GM21381 (cell line): Measurements from ENCODE around the gene BACH2.
"Not testable (repeated sequence)": the region's sequence is repeated elsewhere in the genome, so short reads cannot be mapped to it uniquely, and the experiment has no call there.

Experiments
- ATAC-seq: cut with Tn5 transposase; IDR thresholded peaks from one replicate; pipeline ENCODE4 v1.9.1; 2021; ENCODE audit warnings: mild to moderate bottlenecking, moderate library complexity; ENCODE audit not compliant: unreplicated experiment

Gene BACH2

DNA sequence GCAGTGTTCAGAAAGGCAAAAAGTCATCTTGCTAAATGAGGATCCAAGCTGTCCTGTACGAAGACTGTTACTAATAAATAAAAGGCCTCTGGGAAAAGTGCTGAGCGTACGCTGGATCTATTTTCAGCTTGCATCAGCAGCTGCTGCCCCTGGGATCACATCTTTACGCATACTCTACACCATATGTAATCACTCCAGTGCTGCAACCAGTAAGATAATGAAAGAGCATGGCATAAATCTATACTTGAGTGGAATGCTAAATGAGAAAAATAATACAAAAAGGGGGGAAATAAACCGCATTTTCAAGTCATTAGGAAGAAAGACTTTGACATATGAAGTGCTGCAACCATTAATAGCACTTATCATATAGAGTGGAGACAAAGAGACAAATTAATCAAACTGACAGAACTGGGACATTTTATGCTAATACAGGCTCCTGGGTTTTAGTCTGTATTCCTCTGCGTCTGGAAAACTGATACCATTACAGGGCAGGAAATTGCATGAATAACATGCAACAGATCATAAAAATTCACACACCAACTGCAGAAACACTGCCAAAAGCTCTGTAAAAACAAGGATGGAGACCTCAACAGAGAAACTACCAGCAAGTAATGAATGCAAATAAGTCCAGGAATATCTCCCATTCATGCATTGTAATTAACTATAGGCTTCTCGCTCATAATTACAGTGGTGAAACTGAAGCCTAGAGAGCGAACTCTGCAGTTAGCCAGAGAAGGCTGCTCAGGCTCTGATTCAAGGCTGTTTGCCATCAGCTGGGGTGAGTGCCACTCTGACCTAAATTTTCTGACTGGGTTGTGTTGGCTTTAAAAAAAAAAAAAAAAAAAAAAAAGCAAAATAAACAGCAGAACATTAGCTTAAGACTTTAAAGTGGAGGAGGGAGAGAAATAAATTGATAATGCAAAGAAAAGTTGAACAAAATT is 318.6 kb downstream of the BACH2 start:
- ATAC-seq: no peak

DNA sequence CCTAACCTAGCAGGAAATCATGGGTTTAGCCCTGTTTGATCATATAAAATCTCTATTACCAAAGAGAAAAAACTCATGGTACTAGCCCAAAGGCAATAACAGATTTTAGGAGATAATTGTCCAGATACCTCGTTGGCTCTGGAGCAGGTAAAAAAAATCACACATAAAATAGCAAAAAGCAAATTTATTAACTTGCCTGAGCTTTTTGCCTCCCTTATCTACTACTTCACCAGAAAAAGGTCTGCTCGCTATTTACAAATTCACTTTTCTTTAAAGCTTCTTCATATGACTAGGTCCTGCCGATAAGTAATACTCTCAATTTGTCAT is 320.0 kb downstream of the BACH2 start:
- no peak for ATAC-seq

DNA sequence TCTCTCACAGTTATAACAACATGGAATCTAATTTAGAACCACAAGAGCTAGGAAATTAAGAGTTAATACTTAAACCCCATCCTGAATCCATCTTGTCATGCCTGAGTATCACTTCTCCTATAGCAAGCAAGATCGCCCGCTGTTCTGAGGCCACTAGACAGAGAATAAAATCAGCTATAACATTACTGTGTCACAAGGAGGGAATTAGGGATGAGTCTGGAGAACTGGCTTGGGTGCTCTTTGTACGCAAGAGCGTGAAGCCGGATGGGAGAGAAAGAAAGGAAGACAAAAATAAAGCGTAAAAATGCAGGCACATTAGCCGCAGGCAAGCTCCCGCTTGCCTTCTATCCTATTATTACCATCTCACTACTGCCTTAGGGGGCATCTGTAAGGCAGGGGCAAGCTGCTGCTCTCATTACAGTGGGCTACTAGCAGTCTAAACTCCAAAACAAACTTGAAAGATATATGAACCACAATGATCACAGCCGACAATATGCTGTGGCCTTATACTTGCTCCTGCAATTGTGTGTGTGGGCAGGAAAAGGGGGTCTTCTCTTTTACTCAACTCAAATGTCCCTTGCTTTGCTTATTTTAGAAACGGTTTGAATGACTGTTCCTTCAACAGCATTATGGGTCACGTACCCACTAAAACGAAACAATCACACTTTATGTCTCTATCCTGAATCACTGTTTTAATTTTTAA is 320.5 kb downstream of the BACH2 start:
- no peak for ATAC-seq

DNA sequence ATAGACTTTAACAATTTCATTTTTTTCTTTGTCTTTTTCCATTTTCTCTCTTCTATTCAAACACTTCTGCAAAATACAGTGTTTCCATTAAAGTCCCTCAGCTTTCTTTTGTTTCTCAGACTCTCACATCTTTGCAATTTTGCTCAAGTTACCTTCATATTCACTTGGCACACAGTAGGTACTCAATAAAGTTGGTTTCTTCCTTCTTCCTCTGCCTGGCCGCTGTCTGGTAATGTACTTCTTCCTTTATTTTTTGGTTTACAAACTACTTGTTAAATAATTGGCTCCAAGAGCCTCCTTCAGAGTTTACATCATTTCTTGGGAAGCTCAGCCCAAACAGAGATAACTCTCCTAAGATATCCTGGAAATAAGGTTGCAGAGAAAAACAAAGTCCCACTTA is 321.3 kb downstream of the BACH2 start:
- ATAC-seq: no peak

DNA sequence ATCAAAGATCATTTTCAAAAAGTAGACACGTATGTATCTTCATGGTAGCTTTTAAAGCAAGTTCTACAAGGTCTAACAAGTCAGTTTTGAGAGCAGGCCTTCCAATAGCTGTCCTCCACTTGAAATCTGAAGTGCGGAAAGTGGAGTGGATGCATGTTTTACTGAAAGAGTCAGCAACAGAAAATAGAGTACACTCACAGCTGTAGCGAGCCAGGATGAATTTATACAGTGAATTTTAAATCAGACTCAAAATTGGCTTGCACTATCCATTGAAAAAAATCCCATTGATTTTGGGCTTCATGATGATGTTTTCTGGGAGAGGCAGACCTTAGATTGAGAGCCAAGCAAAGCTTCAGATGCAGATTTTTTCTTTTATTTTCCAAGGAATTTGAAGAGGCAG is 321.8 kb downstream of the BACH2 start:
- ATAC-seq: no peak

DNA sequence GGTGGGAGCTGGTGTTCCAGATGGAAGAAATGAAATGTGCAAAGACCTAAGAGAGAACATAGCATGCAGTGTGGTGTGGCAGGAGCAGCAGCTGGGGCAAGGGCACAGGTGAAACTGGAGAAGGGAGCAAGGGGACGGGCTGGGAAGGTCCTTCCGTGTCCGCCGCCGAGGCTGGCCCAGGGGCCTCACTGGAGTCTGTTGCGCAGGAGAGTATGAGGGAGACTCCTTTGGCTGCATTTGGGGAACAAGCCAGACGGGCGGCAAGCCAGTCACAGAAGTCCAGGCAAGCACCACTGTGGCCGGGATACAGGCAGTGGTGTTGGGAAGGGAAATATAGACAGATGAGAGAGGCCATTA is 324.6 kb downstream of the BACH2 start:
- no peak for ATAC-seq

DNA sequence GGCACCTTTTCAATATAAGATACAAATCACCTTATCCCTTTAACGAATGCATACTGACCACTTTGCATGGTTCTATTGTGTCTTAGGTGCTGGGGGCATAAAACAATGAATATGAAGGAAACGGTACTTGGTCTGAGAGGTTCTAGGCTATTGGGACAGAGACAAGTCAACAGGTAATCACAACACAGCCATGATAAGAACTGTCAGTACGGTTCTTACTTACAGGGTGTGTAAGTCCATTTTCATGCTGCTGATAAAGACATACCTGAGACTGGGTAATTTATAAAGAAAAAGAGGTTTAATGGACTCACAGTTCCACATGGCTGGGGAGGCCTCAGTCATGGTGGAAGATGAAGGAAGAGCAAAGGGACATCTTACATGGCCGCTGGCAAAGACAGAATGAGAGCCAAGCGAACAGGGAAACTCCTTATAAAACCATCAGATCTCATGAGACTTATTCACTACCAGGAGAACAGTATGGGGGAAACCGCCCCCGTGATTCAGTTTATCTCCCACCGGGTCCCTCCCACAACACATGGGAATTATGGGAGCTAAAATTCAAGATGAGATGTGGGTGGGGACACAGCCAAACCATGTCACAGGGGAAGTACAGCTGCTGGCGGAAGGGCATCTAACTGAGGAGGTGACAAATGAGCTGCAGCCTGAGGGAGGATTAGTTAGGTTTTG is 325.2 kb downstream of the BACH2 start:
- ATAC-seq: not testable (repeated sequence)

DNA sequence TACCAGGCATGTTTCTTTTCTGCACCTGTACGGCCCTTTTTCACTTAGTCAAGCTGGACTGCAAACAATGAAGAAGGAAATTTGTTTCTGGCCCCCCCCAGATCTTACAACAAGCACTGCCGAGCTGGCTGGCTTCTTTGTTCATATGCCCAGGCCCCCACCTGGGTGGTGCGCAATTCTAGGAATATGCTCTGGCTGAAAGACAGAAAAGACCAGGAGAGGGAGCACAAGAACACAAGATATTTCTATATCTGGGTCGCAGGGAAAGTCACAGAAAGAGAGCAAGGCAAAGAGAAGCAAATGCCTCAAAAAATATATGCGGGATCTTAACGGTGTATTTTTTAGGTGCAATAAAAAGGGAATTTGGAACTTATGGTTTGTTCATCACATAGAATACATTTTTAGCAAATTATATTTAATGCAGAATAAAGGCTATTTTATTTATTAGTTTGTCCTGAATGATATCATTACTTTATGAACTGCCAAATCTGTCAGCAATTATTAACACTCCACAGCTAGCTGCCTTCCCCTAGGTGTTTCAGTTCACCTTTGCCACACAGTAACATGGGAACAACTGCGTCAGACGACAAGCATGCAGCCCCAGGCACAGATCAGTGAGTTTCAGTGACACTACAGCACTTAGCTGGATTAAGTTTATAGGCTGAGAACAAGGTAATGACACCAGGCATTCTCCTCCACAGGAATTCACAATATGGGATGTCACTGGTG is 325.9 kb downstream of the BACH2 start:
- ATAC-seq: no peak

DNA sequence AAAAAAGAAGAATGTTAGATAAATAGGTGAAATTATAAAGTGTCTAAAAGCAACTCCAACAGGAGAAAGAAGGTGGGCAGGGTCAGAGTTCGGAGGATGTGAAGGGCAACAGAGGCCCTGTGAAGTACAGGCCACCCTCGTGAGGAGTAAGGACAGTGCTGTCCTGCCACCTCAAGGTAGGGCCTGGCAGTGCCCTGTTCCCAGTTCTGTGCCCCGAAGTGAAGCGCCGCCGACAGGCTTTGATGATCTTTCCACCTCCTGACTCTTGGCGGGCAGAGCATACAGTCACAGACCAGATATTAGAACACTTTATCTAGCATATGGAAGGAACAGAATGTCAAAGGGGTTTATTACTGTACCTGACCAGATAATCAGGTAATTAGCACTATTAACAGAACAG is 326.6 kb downstream of the BACH2 start:
- no peak for ATAC-seq

DNA sequence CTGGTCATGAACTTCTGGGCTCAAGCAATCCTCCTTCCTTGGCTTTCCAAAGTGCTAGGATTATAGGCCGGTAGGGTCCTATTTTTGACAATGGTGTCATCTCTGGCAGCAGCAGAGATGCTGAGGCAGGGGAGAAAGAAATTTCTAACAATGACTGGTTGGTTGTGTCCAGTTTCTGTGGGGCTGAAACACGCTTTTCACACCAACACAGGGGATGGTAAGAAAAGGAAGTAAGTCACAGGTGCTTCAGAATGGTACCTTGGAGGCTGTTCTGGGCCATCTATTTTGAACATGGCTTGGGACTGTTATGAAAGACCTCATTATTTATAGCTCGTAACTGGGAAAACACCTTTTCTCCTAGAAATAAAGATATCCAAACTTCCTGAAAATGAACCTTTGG is 329.7 kb downstream of the BACH2 start:
- ATAC-seq: no peak

DNA sequence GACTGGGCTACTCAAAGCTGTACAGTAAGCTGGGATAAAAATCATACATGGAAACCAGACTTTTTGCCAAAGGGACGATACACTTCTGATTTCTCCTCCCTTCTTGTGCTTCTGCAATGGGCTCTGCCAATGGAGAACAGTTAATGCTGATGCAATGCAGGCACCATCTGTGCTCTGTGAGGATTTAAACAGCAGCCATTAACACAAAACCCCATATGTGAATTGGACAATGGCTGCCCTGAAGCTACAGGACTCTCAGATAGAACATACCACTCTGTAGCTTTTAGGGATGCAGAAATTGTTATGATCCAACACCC is 330.5 kb downstream of the BACH2 start:
- ATAC-seq: no peak

DNA sequence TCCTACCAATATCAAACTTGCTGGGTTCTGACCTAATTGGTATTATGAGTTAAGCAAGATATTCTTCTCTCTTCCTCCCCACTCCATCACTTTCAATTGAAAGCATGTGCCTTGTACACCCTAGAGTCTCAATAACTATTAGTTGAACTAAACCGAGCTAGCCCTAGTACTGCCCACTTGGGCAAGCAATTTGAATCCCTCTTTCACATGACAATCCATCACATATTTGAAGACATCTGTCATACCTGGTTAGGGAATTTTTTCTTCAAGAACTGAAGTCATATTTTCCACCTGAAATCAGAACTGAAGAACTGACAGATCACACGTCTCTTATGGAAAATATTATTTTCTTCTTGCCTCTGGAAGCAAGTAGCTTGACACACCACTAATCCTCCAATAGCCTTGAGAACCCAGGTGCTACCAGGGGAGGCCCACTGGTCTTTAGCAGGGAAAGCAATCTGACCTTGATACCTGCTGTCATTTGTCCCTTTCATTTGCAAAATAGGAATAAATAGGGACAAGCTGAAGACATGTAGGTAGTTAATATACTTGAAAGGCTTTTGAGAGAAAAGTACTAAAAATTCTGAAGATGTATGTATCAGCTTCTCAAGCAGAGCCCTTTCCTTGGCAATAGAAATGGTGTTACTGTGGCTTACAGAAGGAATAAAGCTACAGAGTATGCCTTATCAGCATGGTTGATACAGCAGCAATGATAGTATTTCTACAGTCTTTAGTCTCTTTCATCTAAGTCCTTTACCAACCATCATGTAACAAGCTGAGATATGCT is 331.0 kb downstream of the BACH2 start:
- ATAC-seq: no peak

DNA sequence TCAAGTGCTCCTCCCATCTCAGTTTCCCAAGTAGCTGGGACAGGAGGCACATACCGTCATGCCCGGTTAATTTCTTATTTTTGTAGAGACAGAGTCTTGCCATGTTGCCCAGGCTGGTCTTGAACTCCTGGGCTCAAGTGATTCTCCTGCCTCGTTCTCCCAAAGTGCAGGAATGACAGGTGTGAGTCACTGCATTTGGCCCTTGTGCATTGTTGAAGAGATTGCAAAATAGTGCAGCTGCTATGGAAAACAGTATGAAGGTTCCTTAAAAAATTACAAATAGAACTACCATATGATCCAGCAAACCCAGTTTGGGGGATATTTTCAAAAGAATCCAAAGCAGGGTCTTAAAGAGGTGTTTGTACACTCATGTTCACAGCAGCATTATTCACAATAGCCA is 333.3 kb downstream of the BACH2 start:
- ATAC-seq: no peak

DNA sequence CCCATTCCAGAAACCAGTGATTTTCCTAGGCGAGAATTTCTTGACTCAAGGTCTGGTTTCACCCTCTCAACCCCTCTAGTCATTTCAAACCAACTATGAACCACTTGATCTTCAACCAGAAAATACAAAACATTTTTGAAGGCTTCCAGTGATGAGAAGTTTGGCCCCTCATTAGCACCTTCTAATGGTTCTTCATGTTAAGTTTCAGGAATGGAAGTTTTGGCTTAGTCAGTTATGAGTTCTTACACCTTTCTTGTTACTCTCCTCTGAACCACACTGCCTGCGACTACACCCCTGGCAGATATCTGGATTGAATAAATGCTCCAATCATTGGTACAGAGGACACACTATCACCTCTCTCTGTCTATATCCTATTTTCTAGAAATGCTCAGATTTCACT is 335.2 kb downstream of the BACH2 start:
- ATAC-seq: no peak

DNA sequence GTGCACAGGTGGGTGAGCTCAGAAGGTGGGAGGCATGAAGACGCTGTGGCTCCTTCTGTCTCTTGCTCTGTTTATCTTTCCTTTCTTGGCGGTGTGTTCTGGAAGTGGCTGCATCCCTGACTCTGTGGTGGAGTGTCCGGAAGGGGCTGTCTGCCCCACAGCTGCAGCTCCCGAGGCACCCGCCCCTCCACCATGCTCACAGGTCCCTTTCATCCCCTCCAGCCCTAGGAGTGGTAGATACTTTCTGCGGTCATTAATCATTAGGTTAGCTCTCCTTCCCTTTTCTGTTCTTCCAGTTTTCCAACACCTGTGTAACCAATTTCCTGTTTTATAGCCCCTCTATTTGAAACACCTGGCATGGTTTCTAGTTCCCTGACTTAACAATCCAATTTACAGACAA is 336.8 kb downstream of the BACH2 start:
- ATAC-seq: no peak

DNA sequence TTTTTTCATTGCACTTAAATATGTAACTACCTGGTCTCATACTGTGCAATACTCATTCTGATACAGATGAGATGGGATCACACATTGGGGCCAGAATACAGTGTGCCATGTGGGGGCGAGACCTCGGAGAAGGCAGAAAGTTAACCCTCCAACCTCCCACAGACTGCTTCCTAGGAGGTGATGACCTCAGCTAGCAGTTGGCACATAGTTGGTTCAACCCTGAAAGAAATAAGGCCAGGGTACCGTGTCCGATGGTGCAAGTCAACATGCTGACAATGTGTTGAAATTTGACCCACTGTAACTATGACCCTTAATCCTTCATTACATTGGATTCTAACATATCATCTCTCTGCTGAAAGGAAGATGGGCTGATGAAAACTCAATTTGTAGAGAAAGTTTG is 340.5 kb downstream of the BACH2 start:
- no peak for ATAC-seq

DNA sequence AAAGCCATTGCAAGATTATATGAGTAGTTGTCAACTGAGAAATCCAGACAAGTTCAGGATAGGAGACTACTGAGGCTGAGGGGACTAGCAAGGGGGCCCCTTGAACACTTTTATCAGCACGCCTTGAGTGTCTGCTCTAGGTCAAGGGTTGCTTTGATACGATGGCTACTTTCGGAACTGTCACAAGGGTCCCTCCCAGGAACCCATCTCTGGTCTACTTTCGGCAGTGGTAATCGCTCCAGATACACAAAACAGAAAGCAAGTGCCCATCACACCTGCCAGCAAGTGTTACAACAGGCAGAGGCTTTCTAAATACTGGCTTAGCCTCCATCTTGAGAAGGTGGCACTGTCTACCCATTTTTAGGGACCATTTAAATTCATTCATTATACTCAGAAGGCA is 341.3 kb downstream of the BACH2 start:
- no peak for ATAC-seq

DNA sequence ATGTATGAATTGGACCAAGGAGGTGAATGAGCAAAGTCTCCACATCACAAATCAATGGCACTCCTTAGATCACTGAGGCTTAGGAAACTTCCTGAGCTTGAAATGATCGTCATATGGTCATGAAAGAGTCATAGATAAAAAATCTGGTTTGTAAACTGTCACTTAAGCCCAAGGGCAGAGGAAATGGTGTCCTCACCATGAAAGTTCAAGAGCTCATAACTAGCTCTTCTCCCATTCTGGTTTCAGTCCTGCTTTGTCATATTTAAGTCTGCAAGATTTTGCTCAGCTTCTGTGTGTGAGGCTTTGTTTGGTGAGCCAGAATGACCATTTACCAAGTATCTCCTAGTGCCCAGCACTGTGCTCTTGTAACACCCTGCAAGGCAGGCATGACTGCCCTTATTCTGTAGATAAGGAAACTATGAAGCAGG is 341.9 kb downstream of the BACH2 start:
- no peak for ATAC-seq

DNA sequence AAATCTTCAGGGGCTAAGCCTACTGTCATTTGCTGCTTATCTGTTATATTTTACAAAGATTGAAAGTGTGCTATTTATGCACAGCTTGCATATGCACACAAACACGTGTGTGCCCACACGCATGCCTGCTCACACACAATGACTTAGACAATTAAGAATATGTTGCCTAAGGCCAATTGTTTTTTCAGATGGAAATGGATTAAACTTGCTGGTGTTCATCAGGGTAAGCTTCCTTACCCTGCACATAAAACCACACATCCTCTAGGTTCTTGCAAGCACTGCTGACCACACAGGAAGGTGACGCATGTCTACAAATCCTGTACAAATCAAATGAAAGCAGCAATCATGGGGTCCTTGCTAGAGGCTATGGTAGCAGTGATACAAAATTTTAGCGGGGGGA is 344.0 kb downstream of the BACH2 start:
- ATAC-seq: no peak

DNA sequence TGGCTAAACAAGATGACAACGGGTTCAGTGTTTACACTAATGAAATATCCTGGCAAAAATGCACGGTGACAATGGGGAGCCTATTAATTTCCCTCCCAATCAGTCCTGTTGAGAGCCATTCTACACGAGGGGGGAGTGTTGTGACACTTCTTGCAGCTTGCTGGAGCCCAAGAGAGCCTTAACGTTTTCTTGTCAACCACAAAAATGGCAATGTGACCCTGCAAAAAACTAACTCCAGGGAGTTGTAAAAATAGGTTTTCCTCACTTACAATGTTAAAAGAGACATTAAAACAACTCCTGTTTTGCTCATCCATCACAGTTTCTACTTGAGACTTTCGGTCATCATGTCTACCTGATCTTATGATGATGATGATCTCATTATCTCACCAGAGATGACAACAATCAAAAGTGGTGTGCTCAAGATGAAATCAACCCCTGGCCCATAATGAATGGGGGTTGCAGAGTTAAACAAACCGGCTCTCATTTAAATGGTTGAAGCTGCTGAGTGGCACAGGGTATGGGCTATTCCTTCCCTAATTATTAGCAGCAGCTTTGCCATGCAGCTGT is 344.5 kb downstream of the BACH2 start:
- ATAC-seq: no peak
